ENCODE measurements around the gene THUMPD1.
"Not testable (repeated sequence)": the region's sequence is repeated elsewhere in the genome, so short reads cannot be mapped to it uniquely, and the experiment has no call there.

THUMPD1 gene

DNA sequence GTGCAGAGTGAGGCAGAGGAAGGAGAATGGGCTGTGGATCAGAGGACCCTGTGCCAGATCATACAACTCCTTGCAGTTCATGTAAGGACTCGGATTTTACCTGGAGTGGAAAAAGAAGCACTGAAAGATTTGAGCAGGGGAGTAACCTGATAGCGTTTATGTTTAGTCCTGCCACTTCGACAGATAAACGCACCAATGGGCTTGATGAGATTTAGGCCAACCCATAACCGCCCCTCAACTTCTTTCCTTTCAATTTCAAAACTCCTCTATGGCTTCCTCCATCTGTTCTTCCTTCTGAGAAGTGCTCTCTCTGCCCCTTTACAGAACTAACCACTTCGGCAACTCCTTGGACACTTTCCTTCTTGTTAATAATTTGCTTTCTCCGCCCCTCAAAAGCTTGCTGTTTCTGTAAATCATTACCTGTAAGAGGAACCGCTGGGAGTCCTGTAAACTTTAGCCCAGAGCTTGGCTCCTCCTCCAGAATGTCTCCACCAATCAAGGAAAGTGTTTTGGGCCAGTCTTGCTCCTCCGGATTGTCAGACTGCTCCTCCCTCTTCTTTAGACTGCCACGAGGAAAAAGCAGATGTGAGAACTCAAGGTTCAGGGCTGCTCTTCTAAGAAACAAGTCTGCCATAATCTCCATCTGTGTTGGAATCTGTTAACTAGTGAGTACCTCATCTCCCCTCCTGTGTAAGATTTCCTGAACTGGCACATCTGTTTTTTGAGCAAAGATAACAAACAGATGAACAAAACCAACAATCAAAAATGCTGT is 22.0 kb upstream of the THUMPD1 start, which contains the start of gene ACSM3:
ACSM3 (plus strand) TSS at position 554 of the 772 bp plus-strand sequence. CDS start 6,021 bp downstream, outside the sequence.
- H3K4me3 ChIP-seq (ENCODE audit: low read depth, low read length): peak within 1 kb of the TSS; percentile 57
- peak; percentile 91 for DNase-seq (ENCODE audit: low read depth)
- no peak for TF ChIP-seq CTCF (IDR thresholded peaks at IDR 0.05; ENCODE audit: insufficient read depth, low read depth, low read length, missing control alignments)

GRCh38 chr16:20762404-20763123 is 20.9 kb upstream of the THUMPD1 start:
- TF ChIP-seq CTCF (IDR thresholded peaks at IDR 0.05; ENCODE audit: insufficient read depth, low read depth, low read length, missing control alignments): no peak
- no peak for DNase-seq (ENCODE audit: low read depth)
- no peak overlapping the region for H3K4me3 ChIP-seq (ENCODE audit: low read depth, low read length)

DNA sequence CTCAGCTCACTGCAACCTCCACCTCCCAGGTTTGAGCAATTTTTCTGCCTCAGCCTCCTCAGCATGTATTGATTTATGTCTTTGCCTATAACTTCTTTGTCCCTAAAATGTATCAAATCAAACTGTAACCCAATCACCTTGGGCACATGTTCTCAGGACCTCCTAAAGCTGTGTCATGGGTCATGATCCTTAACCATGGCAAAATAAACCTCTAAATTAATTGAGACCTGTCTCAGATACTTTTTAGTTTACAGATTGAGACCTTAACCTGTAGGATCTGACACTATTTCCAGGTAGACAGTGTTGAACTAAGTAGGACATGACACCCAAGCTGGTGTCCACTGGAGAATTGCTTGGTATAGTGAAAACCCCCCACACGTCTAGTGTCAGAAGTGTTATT is 19.6 kb upstream of the THUMPD1 start:
- H3K4me3 ChIP-seq (ENCODE audit: low read depth, low read length): no peak overlapping the region
- no peak for DNase-seq (ENCODE audit: low read depth)
- TF ChIP-seq CTCF (IDR thresholded peaks at IDR 0.05; ENCODE audit: insufficient read depth, low read depth, low read length, missing control alignments): no peak

GRCh38 chr16:20760346-20760745 is 18.7 kb upstream of the THUMPD1 start:
- TF ChIP-seq CTCF (IDR thresholded peaks at IDR 0.05; ENCODE audit: insufficient read depth, low read depth, low read length, missing control alignments): no peak
- no peak overlapping the region for H3K4me3 ChIP-seq (ENCODE audit: low read depth, low read length)
- no peak for DNase-seq (ENCODE audit: low read depth)

DNA sequence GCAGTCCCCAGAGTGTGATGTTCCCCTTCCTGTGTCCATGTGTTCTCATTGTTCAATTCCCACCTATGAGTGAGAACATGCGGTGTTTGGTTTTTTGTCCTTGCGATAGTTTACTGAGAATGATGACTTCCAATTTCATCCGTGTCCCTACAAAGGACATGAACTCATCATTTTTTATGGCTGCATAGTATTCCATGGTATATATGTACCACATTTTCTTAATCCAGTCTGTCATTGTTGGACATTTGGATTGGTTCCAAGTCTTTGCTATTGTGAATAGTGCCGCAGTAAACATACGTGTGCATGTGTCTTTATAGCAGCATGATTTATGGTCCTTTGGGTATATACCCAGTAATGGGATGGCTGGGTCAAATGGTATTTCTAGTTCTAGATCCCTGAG is 14.2 kb upstream of the THUMPD1 start:
- DNase-seq (ENCODE audit: low read depth); H3K4me3 ChIP-seq (ENCODE audit: low read depth, low read length): not testable (repeated sequence)

DNA sequence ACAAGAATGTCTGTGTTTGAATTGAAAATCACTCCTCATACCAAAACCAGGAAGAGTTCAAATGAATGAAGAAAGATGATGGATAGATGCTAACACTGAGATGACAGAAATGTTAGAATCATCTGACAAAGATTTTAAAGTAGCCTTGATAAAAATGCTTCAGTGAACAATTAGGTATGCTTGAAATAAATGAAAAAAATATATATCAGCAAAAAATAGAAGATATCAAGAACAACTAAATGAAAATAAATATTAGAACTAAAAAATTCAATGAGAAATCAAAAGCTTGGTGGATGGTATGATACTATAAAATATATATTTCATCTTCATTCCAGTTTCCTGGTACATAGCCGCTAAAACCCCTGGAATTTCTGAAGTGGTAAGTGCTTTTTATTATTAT is 13.6 kb upstream of the THUMPD1 start:
- H3K4me3 ChIP-seq (ENCODE audit: low read depth, low read length): no peak overlapping the region
- no peak for DNase-seq (ENCODE audit: low read depth)
- TF ChIP-seq CTCF (IDR thresholded peaks at IDR 0.05; ENCODE audit: insufficient read depth, low read depth, low read length, missing control alignments): no peak

DNA sequence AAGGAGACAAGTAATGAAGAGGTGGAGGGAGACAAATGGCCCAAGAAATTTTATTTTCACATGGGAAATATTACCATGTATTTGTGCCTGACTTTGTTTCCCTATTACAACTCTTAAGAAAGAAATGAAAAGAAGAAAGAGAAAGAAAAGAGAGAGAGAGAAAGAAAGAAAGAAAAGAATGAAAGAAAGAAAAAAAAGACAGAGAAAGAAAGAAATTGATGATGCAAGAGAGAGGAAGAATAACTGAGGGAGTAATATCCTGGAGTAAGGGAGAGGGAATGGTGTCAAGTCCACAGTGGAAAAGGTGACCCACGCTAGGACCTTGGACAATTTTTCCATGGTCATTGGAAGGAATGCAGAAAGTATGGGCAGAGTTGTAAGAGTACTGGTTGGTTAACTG is 12.1 kb upstream of the THUMPD1 start:
- DNase-seq (ENCODE audit: low read depth): no peak
- TF ChIP-seq CTCF (IDR thresholded peaks at IDR 0.05; ENCODE audit: insufficient read depth, low read depth, low read length, missing control alignments): no peak
- no peak overlapping the region for H3K4me3 ChIP-seq (ENCODE audit: low read depth, low read length)
